Smooth muscle cell of the brain vasculature (primary cell): ENCODE results near the gene CELF2.
"Not testable (repeated sequence)": the region's sequence is repeated elsewhere in the genome, so short reads cannot be mapped to it uniquely, and the experiment has no call there.

Experiments used
- DNase-seq: peaks from one replicate; pipeline ENCODE4 v3.0.0-alpha.2; 2012; ENCODE audit warnings: low read depth, low spot score

The CELF2 gene

GRCh38 chr10:11170993-11171851 lies 153.6 kb downstream of the CELF2 start:
- DNase-seq = no peak

- DNase-seq = no peak
Observed at GRCh38 chr10:11173042-11173441, 155.4 kb downstream of the CELF2 start.

- no peak for DNase-seq
Observed at GRCh38 chr10:11175823-11176243, 158.2 kb downstream of the CELF2 start.

- DNase-seq = no peak
Observed at GRCh38 chr10:11176746-11177145, 159.1 kb downstream of the CELF2 start.

- DNase-seq = no peak
Observed at GRCh38 chr10:11177381-11177780, 159.7 kb downstream of the CELF2 start.

- no peak for DNase-seq
Observed at GRCh38 chr10:11177926-11178471, 160.3 kb downstream of the CELF2 start.

GRCh38 chr10:11178606-11179515 lies 161.2 kb downstream of the CELF2 start:
- no peak for DNase-seq

- no peak for DNase-seq
Observed at GRCh38 chr10:11179516-11180105, 161.9 kb downstream of the CELF2 start.

- no peak for DNase-seq
Observed at GRCh38 chr10:11180228-11180627, 162.6 kb downstream of the CELF2 start.

- DNase-seq = no peak
Observed at GRCh38 chr10:11181978-11182377, 164.3 kb downstream of the CELF2 start.

GRCh38 chr10:11183015-11183414 lies 165.3 kb downstream of the CELF2 start:
- no peak for DNase-seq

GRCh38 chr10:11184093-11184492 lies 166.4 kb downstream of the CELF2 start:
- DNase-seq = no peak

- not testable (repeated sequence) for DNase-seq
Observed at GRCh38 chr10:11185128-11185665, 167.5 kb downstream of the CELF2 start.

GRCh38 chr10:11186374-11186773 lies 168.7 kb downstream of the CELF2 start:
- DNase-seq = no peak

- no peak for DNase-seq
Observed at GRCh38 chr10:11189582-11190376, 172.1 kb downstream of the CELF2 start.

- DNase-seq = no peak
Observed at GRCh38 chr10:11191190-11191589, 173.5 kb downstream of the CELF2 start.

- DNase-seq = no peak
Observed at GRCh38 chr10:11191678-11192077, 174.0 kb downstream of the CELF2 start.

- no peak for DNase-seq
Observed at GRCh38 chr10:11192304-11193000, 174.8 kb downstream of the CELF2 start.

GRCh38 chr10:11193001-11193551 lies 175.4 kb downstream of the CELF2 start:
- no peak for DNase-seq
